Measurements from ENCODE around the gene ABCA7. TPM values are rescaled to one million over a fixed set of nuclear protein-coding genes. Genes with fewer than 3 reads are reported as not detected.

Gene ABCA7
- total and polyA plus RNA-seq, 2 of the 8 experiments (the other 6 are each of a cell fraction or from before 2014, with no cell fraction given), result 10.4 to 25.6 TPM

GRCh38 chr19:1009981-1010538 is 29.8 kb upstream of the ABCA7 start:
- 0 out of 2 replicates have a peak, but pooled peaks cover under 1% of the 10 kb centered on the region for H3K79me1 ChIP-seq (ENCODE audit: low read depth, low read length)
- no peak overlapping the region for H2BK12ac ChIP-seq (ENCODE audit: low read depth, low read length)
- H3K18ac ChIP-seq (ENCODE audit: extremely low read depth, low read length), result no peak overlapping the region
- peaks cover under 1 to 20% of the 10 kb centered on the region in 2 experiments; a peak in 2 of 4 replicates for H3K79me2 ChIP-seq (ENCODE audit: control insufficient read depth in 1 of 2, insufficient read depth in 2 of 2, low read length in 2 of 2)
- H3K4me2 ChIP-seq (ENCODE audit: insufficient read depth in 1 of 2, low read depth in 2 of 2, low read length in 2 of 2), result no peak overlapping the region
- no peak overlapping the region for H3K14ac ChIP-seq (ENCODE audit: insufficient read length)
- CTCF ChIA-PET (ENCODE audit: partially characterized antibody), result interaction anchor here (1.4 to 2.0 kb wide), 2 partner anchors 10 to 213 kb away, joined by 4 to 8 read pairs; partner anchors contain the start of gene TMEM259
- H4K20me1 ChIP-seq (replicated peaks in 1 of 2; ENCODE audit: control insufficient read depth in 1 of 2, insufficient read depth in 2 of 2, low read length in 2 of 2), result peaks cover 7 to 15% of the 10 kb centered on the region in 2 experiments
- no peak overlapping the region for H2BK120ac ChIP-seq (replicated peaks; ENCODE audit: low read depth, low read length)
- H2AFZ ChIP-seq (ENCODE audit: low read length), result no peak overlapping the region
- H2BK15ac ChIP-seq (ENCODE audit: low read length), result no peak overlapping the region
- no peak overlapping the region for H2BK5ac ChIP-seq (ENCODE audit: low read depth, low read length)
- H3K36me3 ChIP-seq (ENCODE audit: control insufficient read depth in 2 of 4, insufficient read depth in 4 of 4, low read length in 3 of 4), result peaks cover 8 to 56% (median 11%) of the 10 kb centered on the region in 4 experiments; a peak in 6 of 8 replicates
- H2AK5ac ChIP-seq (ENCODE audit: low read depth, low read length), result no peak overlapping the region
- no peak overlapping the region for H3K4me3 ChIP-seq (ENCODE audit: extremely low read depth in 1 of 4, insufficient read depth in 2 of 4, low read depth in 3 of 4, low read length in 4 of 4)
- POLR2A ChIA-PET (ENCODE audit: partially characterized antibody), result interaction anchor here (0.9 to 7.7 kb wide), 7 partner anchors 14 to 77 kb away, joined by 3 to 81 read pairs (median 6); partner anchors contain the start of genes ABCA7, CNN2 and WDR18
- DNase-seq (ENCODE audit: low read depth in 1 of 2, low spot score in 2 of 2), result no peak
- H3K27ac ChIP-seq (ENCODE audit: low read depth, low read length), result no peak overlapping the region
- H3K56ac ChIP-seq (replicated peaks; ENCODE audit: insufficient read length, low read depth, low read length), result no peak overlapping the region
- H4K91ac ChIP-seq (replicated peaks; ENCODE audit: insufficient read length, low read length), result no peak overlapping the region
- 95% methylated on average over 18 of the region's 29 CpGs; no CpG with 5 or more reads in 1 of the 2 experiments for WGBS, 2 experiments (ENCODE audit: extremely low coverage in 1 of 2, insufficient coverage in 1 of 2, insufficient read length in 1 of 2, insufficient replicate concordance in 2 of 2, low coverage in 1 of 2, low lambda C conversion rate in 2 of 2, missing lambda C conversion rate in 1 of 2)
- no peaks in the 10 kb centered on the region; a peak in 1 of 7 replicates for H3K4me1 ChIP-seq (replicated peaks in 1 of 4; ENCODE audit: control insufficient read depth in 3 of 4, insufficient read depth in 4 of 4, low read length in 3 of 4)
- H2BK20ac ChIP-seq (ENCODE audit: low read length), result no peak overlapping the region
- no peak overlapping the region for H3K4ac ChIP-seq (replicated peaks; ENCODE audit: insufficient read length, low read depth, low read length)
- no peak overlapping the region for H3K23ac ChIP-seq (ENCODE audit: insufficient read length)
- no peak overlapping the region for H3K9ac ChIP-seq (replicated peaks in 1 of 4; ENCODE audit: extremely low read depth in 1 of 4, low read depth in 3 of 4, low read length in 3 of 4)
- no peaks in the 10 kb centered on the region for H3K9me3 ChIP-seq (ENCODE audit: insufficient read depth in 2 of 2, low read depth in 1 of 2, low read length in 1 of 2)
- H4K8ac ChIP-seq (ENCODE audit: extremely low read depth, insufficient read depth, low read length), result no peak overlapping the region
- H3K23me2 ChIP-seq (ENCODE audit: low read depth, low read length), result no peaks in the 10 kb centered on the region
- no peak for FAIRE-seq
- H4K5ac ChIP-seq (ENCODE audit: insufficient read length, low read depth, low read length), result no peak overlapping the region
- no peaks in the 10 kb centered on the region for H3K27me3 ChIP-seq (replicated peaks in 1 of 4; ENCODE audit: control insufficient read depth in 3 of 4, extremely low read depth in 1 of 4, insufficient read depth in 3 of 4, low read length in 3 of 4)
- no peak for TF ChIP-seq CBX5 (IDR thresholded peaks at IDR 0.05; ENCODE audit: low read depth, low read length)
- no peak for TF ChIP-seq POU5F1 (IDR thresholded peaks at IDR 0.05; ENCODE audit: low read depth, low read length)
- no peak for TF ChIP-seq TAF7 (optimal IDR thresholded peaks at IDR 0.05; ENCODE audit: borderline replicate concordance, low read depth, low read length)
- TF ChIP-seq TCF12 (IDR thresholded peaks at IDR 0.05; ENCODE audit: low read depth, low read length), result no peak
- TF ChIP-seq TBP (IDR thresholded peaks at IDR 0.05; ENCODE audit: low read depth, low read length), result no peak
- no peak for TF ChIP-seq RXRA (IDR thresholded peaks at IDR 0.05; ENCODE audit: insufficient read depth, low read depth, low read length)
- no peak for TF ChIP-seq GABPA (IDR thresholded peaks at IDR 0.05; ENCODE audit: borderline replicate concordance, insufficient read depth, low read length)
- no peak for TF ChIP-seq CBX8 (IDR thresholded peaks at IDR 0.05; ENCODE audit: borderline replicate concordance, low read depth, low read length)
- TF ChIP-seq CTCF (IDR thresholded peaks at IDR 0.05; ENCODE audit: control extremely low read depth in 1 of 3, insufficient read depth in 1 of 3, low read depth in 1 of 3, low read length in 3 of 3), result no peak
- TF ChIP-seq BRCA1 (IDR thresholded peaks at IDR 0.05; ENCODE audit: low read depth, low read length), result no peak
- TF ChIP-seq NRF1 (IDR thresholded peaks at IDR 0.05; ENCODE audit: low read depth, low read length), result no peak
